ENCODE results near the gene PDK2.

Gene PDK2

DNA sequence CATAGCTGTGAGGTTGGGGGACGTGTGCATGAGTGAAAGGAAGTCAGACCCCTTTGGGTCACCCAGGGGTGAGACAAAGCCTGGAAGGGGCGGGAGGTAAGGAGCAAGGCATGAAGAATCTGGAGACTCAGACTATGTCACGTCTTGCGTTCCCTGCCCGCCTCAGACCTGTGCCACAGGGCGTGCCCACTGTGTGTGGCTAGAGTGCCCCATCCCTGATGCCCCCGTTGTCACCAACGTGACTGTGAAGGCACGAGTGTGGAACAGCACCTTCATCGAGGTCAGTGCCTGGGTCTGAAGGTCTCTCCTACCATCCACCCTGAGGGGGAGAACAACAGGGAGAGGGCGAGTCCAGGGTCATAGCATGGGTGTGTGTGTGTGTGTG is 15.1 kb upstream of the PDK2 start:
- no peak overlapping the region for H3K27ac ChIP-seq
- no peaks in the 10 kb centered on the region for H3K27me3 ChIP-seq (ENCODE audit: insufficient read depth, low read depth)
- H4K20me1 ChIP-seq (ENCODE audit: insufficient read depth), result no peaks in the 10 kb centered on the region
- TF ChIP-seq, protein P1, sequence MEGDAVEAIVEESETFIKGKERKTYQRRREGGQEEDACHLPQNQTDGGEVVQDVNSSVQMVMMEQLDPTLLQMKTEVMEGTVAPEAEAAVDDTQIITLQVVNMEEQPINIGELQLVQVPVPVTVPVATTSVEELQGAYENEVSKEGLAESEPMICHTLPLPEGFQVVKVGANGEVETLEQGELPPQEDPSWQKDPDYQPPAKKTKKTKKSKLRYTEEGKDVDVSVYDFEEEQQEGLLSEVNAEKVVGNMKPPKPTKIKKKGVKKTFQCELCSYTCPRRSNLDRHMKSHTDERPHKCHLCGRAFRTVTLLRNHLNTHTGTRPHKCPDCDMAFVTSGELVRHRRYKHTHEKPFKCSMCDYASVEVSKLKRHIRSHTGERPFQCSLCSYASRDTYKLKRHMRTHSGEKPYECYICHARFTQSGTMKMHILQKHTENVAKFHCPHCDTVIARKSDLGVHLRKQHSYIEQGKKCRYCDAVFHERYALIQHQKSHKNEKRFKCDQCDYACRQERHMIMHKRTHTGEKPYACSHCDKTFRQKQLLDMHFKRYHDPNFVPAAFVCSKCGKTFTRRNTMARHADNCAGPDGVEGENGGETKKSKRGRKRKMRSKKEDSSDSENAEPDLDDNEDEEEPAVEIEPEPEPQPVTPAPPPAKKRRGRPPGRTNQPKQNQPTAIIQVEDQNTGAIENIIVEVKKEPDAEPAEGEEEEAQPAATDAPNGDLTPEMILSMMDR (conservative IDR thresholded peaks at IDR 0.05; ENCODE audit: low read depth, low read length), result no peak
- peaks cover 26% of the 10 kb centered on the region for H3K4me1 ChIP-seq (ENCODE audit: low read depth, poor library complexity, severe bottlenecking)
- no peaks in the 10 kb centered on the region for H3K36me3 ChIP-seq (ENCODE audit: insufficient read depth)
- H3K79me2 ChIP-seq (ENCODE audit: insufficient read depth, low read depth), result no peaks in the 10 kb centered on the region
- peak overlapping the region; percentile 67; the same call in 1 of the 2 replicates for H3K4me2 ChIP-seq
- H3K9ac ChIP-seq, result no peak overlapping the region
- no peak overlapping the region for H3K4me3 ChIP-seq (IDR thresholded peaks at IDR 0.05; ENCODE audit: insufficient read depth, low read depth, low read length)
- H2AFZ ChIP-seq (ENCODE audit: low read depth), result no peak overlapping the region

DNA sequence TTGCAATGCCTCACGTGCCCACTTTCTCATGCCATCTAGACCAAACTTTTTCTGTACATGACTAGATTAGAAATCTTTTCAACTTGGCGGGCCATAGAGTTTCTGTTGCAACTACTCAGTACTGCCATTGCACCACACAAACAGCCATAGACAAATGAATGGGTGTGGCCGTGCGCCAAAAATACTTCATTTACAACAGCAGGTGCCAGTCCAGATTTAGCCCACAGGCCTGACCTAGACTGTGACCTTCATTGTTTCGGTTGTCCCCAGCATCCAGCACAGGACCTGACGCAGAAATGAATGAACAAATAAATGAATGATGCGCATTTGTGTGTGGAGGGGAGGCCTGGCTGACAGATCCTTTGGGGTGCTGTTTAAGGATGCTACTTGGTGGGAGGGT is 14.3 kb upstream of the PDK2 start:
- peaks cover 26% of the 10 kb centered on the region for H3K4me1 ChIP-seq (ENCODE audit: low read depth, poor library complexity, severe bottlenecking)
- no peaks in the 10 kb centered on the region for H3K79me2 ChIP-seq (ENCODE audit: insufficient read depth, low read depth)
- H4K20me1 ChIP-seq (ENCODE audit: insufficient read depth), result no peaks in the 10 kb centered on the region
- peak overlapping the region; percentile 67 for H3K4me2 ChIP-seq
- H2AFZ ChIP-seq (ENCODE audit: low read depth), result peak overlapping the region; percentile 55; the same call in 1 of the 2 replicates
- TF ChIP-seq, protein P1 (conservative IDR thresholded peaks at IDR 0.05; ENCODE audit: low read depth, low read length), result no peak
- no peak overlapping the region for H3K4me3 ChIP-seq (IDR thresholded peaks at IDR 0.05; ENCODE audit: insufficient read depth, low read depth, low read length)
- H3K27ac ChIP-seq, result no peak overlapping the region; the same call in 1 of the 2 replicates
- no peaks in the 10 kb centered on the region for H3K27me3 ChIP-seq (ENCODE audit: insufficient read depth, low read depth)
- H3K36me3 ChIP-seq (ENCODE audit: insufficient read depth), result no peaks in the 10 kb centered on the region
- H3K9ac ChIP-seq, result no peak overlapping the region

DNA sequence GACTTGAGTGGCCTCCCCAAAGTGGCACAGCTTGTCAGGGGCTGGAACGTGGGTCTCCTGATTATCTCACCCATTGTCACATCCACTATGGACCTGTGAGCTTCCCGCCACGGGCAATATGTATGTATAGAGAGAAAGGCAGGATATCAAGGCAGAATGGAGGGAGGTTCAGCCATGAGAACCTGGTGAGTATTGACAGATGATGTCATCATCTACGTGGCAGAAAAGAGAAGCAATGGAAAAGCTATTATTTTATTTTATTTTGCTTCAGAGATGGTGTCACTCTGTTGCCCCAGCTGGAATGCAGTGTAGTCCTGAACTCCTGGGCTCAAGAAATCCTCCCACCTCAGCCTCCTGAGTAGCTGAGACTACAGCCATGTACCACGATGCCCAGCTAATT is 13.4 kb upstream of the PDK2 start:
- Histone ChIP-seq H3K9ac (no peak overlapping the region), H3K4me1 (ENCODE audit: low read depth, poor library complexity, severe bottlenecking) (peaks cover 26% of the 10 kb centered on the region), H3K79me2 (ENCODE audit: insufficient read depth, low read depth) (no peaks in the 10 kb centered on the region), H3K4me2 (peak overlapping the region; percentile 7; the same call in 1 of the 2 replicates), H3K36me3 (ENCODE audit: insufficient read depth) (no peaks in the 10 kb centered on the region), H2AFZ (ENCODE audit: low read depth) (no peak overlapping the region), H3K27me3 (ENCODE audit: insufficient read depth, low read depth) (no peaks in the 10 kb centered on the region), H3K4me3 (IDR thresholded peaks at IDR 0.05; ENCODE audit: insufficient read depth, low read depth, low read length) (no peak overlapping the region), H4K20me1 (ENCODE audit: insufficient read depth) (no peaks in the 10 kb centered on the region), H3K27ac (no peak overlapping the region)
- TF ChIP-seq, protein P1 (conservative IDR thresholded peaks at IDR 0.05; ENCODE audit: low read depth, low read length), result no peak

DNA sequence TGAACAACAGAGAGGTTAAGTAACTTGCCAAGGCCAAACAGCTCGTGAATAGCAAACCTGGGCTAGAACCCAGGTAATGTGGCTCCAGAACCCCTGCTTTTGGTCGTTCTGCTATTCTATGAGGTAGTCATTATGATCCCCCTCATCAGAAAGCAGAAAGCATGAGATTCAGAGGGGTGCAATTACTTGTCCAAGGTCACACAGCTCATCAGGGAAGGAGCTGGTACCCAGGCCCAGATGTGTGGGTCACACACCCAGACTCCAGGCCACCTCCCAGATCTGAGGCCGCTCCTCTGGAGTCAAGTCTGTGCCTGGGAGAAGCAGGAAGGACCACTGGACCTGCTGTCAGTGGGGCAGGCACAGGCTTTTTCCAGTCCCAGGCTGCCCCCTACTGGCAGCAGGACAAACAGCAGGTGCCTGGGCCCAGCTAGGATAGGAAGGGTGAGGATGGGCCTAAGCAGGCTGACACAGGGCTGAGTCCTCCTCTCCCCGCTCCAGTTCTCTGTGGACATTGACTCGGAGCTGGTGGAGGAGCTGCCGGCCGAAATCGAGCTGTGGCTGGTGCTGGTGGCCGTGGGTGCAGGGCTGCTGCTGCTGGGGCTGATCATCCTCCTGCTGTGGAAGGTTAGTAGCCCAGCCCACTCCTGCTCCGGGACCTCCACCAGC is 7.8 kb upstream of the PDK2 start:
- Histone ChIP-seq H4K20me1 (ENCODE audit: insufficient read depth) (no peaks in the 10 kb centered on the region), H2AFZ (ENCODE audit: low read depth) (no peak overlapping the region), H3K9ac (no peak overlapping the region), H3K79me2 (ENCODE audit: insufficient read depth, low read depth) (no peaks in the 10 kb centered on the region), H3K4me2 (no peak overlapping the region), H3K27ac (no peak overlapping the region), H3K36me3 (ENCODE audit: insufficient read depth) (no peaks in the 10 kb centered on the region), H3K27me3 (ENCODE audit: insufficient read depth, low read depth) (peaks cover 28% of the 10 kb centered on the region), H3K4me3 (IDR thresholded peaks at IDR 0.05; ENCODE audit: insufficient read depth, low read depth, low read length) (no peak overlapping the region), H3K4me1 (ENCODE audit: low read depth, poor library complexity, severe bottlenecking) (no peaks in the 10 kb centered on the region)
- TF ChIP-seq, protein P1 (conservative IDR thresholded peaks at IDR 0.05; ENCODE audit: low read depth, low read length), result peak; percentile 98
